ENCODE data around the gene LRFN4.

Gene LRFN4

DNA sequence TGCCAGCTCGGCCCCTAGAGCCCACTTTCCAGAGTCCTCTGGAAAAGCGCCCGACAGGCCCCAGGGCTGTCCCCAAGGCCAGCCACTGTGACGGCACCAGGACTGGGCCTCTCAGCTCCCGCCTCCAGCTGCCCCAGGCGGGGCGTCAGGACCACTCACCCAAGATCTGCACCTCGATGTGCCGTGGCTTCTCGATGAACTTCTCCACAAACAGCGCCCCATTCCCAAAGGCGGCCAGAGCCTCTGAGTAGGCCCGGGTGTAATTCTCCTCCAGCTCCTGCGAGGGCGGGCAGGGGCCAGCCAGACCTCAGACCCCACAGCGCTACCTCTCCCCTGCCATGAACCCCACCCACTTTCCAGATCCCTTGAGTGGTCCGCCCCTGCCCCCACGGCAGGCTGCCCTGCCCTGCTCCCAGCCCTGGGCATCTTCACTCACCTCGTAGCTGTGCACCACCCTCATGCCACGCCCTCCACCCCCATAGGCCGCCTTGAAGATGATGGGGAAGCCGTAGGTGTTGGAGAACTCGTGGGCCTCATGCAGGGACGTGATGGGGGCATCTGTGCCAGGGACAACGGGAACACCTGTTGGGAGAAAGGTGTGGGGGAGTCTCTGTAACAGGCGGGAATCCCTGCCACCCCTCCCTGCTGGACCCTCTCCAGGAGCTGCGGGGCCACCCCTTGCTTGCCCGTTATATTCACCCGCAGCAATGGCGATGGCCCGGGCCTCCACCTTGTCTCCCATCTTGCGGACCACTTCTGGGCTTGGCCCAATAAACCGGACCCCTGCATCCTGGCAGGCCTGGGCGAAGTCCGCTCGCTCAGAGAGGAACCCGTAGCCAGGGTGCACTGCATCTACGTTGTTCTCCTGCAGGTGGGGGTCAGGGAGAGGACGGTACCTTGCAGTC lies 14.0 kb downstream of the LRFN4 start:
- no peak for DNase-seq (ENCODE audit: low spot score)

DNA sequence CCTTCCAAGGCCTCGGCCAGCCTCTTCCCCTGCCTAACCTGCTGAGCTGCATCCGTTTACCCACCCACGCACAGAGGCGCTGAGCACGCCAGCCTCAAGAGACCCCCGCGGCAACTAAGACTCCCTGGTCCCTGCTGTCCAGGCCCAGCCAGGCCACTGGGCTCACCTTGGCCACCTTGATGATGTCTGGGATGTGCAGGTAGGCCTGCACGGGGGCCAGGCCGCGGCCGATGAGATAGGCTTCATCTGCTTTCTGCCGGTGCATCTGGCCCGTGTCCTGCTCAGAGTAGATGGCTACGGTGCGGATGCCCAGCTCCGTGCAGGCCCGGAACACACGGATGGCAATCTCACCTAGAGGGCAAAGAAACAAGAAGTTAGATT lies 14.6 kb downstream of the LRFN4 start:
- DNase-seq (ENCODE audit: low spot score), result no peak

DNA sequence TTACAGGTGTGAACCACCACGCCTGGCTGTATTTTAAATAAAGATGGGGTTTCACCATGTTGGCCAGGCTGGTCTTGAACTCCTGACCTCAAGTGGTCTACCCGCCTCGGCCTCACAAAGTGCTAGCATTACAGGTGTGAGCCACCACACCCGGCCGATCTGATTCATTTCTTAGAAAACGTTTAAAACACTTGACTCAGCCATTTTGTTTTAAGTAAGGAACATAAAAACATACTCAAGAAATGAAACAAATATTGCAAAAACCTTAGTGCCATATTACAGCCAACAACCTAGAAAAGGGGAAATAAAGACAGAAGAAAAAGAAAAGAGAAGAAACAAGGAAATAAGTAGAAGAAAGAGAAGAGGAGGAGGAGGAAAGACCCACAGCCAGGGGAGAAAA lies 17.4 kb downstream of the LRFN4 start:
- DNase-seq (ENCODE audit: low spot score), result no peak

DNA sequence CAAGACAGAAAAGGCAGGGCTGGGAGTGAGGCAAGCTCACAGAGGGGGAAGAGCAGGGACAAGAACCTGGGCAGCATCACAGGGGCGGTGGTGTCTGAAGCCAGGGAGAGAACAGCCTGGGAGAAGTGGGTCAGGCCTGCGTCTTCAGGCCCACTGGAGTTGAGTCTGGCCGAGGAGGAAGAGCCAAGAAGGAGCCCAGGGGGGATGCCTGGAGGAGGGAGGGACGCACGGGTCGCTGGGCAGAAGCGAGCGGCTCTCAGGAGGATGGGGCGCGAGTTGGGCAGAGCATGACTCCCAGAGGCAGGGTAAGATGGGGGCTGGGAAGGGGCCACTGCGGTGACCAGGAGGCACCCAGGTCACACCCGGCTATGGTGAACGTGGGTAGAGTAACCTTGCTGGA lies 18.5 kb downstream of the LRFN4 start:
- DNase-seq (ENCODE audit: low spot score), result no peak

DNA sequence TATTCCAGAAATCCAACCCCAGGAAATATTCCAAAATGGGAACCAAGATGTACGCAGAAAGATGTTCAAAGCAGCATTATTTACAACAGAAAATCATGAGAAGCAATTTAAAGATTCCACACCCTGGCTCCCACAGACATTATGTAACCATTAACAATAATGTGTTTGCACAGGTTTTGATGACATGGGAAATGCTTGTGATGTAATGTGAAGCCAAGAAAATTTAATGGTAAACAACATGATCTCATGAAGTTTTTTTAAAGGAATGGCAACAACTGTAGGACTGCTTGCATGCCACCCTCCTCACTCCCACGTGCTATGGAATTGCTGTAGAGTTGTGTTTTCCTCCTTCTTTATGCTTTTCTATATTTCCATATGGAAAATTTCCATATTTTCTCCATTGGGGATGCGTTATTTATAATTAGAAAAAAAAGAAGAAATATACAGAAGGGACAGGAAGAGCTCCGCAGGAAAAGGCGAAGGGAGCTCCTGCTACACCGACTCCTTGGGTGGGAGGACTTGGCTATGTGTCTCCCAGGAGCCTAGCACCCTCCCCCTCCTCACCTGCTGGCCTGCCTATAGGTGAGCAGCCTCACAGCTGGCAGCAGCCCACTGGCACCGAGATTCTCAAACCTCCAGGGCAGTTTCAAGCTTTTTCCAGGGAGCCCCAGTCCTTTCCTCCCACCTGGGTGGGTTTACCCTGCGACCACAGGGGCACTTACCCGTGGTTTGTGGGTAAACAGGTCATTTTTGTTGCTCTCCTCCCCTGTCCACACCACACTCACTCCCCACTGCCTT lies 20.9 kb downstream of the LRFN4 start:
- no peak for DNase-seq (ENCODE audit: low spot score)

DNA sequence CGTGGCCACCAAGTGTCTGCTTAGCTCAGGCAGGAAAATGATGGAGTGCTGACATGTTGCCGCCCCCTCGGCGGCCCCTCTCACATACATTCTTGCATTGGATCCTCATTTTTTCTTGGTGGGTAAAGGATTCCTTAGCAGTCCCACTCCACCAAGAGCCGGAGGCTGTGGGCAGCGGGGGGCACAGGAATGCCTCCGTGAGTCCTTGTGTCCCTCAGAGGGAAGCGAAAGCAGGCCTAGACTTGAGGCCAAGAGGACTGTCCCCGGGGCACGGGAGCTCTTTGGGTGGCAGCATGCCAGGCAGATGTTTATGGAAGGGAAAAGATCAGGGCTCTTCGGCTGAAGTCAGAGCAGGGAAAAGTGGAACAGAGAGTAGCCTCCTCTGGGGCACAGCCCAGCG lies 21.6 kb downstream of the LRFN4 start:
- no peak for DNase-seq (ENCODE audit: low spot score)

DNA sequence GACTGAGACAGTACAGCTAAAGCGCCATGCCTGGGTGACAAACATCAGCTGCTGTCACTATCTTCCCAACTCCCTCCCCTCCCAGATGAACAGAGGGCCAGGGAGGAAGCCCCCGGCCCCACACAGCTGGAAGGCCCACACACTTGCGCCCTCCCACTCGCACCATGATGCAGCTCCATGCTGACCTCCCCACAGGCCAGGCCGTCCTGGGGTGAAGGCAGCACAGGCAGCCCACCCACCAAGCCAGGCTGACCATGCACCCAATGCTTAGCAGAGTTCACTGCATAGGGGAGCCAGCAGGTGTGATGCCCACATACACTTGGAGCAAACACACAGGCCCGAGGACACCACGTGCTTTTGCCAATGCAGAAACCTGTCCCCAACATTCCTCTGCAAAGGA lies 22.1 kb downstream of the LRFN4 start:
- no peak for DNase-seq (ENCODE audit: low spot score)

DNA sequence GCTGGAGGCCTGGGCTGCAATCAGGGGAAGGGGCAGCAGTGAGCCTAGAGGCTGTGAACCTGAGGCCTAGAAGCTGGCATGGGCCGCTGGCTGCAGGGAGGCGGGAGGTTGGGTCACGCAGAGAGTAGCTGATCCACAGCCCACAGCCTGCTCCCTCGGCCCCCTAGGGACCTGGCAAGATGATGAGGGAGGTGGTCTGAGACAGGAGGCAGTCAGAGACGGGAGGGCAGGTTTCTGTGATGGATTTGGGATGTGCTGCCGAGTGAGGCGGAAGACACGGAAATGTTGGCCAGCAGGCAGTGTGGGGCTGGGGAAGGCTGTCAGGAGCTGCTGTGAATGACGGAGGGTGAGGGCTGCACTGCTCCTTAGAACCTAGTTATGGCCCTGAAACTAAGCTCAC lies 22.7 kb downstream of the LRFN4 start:
- DNase-seq (ENCODE audit: low spot score), result no peak

DNA sequence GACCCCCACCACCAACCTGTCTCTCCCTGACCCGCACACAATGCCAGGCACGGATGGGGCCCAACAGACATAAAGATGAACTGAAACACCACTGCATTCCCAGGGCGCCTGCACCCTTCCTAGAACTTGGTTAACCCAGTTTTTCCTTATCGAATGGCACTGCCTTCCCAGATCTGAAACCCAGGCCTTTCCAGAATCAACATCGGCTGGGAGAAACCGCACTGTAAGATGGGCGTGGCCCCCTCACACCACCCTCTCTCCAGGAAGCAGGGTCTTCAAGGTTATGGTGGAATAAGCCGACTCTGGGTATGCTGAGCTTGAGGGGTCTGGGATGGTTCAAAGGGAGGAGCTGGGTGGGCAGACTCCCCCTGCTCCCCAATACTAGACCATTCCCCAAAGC lies 23.1 kb downstream of the LRFN4 start:
- DNase-seq (ENCODE audit: low spot score), result no peak

DNA sequence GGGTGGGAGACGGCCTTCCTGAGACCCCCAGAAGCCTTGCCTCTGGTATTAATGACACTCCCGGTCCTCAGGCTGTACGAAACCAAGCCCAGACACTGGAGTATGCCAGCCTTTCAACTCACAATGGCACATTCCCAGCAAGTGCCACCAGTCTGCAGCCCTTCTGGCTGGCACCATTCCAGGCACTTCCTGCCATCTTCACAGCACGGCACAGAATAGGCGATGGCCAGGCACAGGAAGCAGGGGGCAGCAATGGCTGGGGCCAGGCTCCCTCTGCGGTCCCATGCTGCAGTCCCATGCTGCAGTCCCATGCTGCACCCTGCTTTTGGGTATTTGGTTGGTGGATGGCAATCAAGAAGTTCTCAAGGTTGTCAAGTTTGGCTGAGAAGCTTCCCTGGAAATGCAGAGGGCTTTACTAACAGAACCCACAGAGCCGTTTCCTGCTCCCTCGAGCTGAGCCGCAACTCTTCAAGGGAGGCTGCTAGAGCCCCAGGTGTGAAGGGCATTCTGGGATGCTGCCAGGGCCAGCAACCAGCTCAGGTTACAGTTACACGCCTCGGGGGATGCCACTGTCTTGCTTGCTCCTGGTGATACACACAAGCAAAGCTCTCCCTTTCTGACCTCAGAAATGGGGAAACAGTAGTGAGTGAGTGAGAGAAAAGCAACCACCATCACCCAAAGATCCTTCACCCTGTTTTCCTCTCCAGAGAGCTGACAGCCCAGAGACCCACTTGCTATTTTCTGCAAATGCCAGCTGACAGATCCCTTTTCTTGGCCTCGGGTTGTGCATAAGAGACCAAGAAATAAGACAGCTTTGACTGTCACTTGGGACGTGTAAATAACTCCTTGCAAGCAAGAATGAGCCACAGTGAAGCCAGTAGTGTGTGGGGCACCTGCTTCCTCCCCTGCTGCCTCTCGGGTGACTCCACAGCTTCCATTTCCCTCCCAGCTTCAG lies 23.9 kb downstream of the LRFN4 start:
- DNase-seq (ENCODE audit: low spot score), result no peak

DNA sequence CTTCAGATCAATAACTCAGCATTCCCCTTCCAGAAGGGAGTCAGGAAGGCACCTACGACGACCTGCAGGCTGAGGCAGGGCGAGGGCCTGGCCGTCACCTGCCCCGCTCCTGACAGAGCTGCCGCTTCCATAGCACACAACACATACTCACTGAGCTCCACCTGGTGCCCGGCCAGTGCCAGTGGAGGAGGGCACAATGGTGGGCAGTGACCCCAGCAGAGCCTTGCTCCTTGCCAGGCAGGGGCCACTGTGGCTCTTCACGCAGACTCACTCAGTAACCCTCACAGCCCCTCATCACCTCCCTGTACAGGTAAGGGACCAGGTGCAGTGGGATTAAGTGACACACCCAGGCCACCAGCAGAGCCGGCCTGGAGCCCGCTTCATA lies 24.6 kb downstream of the LRFN4 start:
- DNase-seq (ENCODE audit: low spot score), result no peak

DNA sequence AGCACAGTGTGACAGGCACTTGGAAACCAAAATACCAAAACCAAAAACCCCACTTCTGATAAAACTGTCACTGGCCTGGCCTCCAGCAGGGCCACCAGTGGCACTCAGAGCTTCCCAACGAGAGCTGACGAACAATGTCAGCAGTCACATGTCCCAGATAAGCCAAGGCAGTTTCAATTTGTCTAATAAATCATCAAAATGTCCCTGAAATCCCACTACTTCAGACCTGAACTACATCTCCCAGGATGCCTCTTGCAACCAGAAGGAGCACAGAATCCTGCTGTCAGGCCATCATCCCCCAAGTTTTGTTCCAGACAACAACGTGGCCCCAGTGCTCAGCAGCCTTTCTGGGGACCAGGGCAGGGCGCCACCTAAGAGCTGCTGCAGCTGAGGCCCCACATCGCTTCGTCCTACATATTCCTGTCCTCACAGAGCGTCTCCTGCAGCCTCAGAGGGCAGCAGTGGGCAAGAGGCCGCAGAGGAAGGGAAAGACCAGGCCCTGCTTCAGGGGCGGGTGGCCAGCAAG lies 25.1 kb downstream of the LRFN4 start:
- no peak for DNase-seq (ENCODE audit: low spot score)

DNA sequence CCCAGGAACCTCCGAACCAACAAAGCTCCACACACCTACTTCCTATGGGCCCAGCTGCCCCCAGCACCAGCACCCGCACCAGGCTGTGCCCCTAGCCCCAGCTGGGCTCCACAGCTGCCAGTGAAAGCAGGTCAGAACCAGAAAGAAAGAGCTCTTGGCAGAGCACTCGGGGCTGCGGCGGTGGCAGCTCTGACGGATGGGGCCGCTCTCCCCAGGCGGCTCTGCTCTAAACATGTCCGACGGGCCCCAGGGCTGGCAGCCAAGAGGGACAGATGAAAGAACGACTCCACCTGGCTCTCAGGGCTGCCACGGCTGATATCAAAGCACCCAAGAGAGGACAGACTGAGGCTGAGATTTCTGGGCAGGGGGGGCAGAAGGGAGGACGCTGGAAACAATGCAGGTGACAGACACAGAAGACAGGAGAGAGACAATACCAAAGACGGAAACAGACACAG lies 25.7 kb downstream of the LRFN4 start:
- no peak for DNase-seq (ENCODE audit: low spot score)

DNA sequence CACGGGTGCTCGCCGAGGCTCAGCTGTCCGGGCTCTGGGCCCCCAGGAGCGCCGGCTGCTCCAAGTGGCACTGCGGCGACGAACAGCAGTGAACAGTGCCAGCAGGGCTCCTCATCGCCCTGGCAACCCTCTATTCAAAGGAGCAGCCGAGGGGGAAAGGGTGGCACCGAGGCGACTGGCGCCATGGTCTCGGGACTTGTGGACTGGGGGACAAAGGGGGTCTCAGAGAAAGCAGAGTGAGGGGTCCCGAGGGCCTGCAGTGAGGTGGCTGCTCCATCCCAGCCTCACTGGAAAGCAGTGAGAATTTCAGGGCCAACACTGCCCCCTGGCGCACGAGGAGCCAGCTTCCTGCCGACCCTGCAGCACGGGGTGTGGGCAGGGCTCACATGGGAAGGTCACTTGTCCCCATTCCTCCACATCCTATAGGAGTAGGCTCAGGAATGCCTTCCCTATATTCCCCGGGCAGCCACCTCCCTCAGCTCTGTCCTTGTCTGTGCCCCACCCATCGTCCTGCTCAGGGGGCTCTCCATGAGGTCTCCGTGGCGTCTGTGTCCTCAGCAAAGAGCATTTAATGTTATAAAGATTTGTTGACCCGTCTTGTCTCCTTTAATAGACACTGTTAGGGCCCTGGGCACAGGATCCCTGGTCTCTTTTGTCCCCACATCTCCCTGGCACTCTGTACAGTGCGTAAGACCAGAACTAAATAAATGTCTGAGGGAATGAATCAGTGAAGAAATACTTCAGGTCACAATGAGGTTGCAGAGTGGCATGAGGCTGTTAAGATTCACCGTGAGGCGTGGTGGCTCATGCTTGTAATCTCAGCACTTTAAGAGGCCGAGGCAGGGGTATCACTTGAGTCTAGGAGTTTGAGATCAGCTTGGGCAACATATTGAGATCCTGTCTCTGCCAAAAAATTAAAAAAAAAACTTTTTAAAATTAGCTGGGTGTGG lies 26.4 kb downstream of the LRFN4 start:
- peak; percentile 51 for DNase-seq (ENCODE audit: low spot score)

DNA sequence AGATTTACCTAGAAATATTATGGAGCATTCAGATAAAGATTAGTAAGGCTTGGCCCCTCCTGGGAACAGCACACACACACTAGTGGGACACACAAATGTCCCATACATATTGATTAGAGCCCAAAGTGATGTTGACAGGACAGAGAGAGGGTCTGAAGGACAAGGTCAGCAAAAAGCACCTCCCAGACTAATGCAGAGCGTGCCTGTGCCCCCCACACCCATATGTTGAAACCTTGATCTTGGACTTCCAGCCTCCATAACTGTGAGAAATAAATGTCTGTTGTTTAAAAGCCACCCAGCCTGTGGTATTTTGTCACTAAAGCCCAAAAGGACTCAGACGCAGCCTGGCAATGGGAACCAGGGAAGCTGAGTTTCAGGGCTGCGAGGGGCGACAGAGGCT lies 27.6 kb downstream of the LRFN4 start:
- no peak for DNase-seq (ENCODE audit: low spot score)

DNA sequence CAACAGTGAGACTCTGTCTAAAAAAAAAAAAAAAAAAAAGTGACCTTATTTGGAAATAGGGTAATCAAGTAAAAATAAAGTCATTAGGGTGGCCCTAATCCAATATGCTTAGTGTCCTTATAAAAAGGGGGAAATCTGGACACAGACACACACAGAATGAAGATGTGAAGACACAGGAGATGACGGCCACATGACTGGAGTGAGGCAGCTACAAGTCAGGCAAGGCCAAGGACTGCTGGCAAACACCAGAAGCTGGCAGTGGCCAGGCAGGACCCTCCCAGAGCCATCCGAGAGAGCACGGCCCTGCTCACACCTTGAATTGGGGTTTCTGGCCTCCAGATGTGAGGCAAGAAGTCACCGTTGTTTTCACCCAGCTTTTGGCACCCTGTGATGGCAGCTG lies 28.6 kb downstream of the LRFN4 start:
- no peak for DNase-seq (ENCODE audit: low spot score)

DNA sequence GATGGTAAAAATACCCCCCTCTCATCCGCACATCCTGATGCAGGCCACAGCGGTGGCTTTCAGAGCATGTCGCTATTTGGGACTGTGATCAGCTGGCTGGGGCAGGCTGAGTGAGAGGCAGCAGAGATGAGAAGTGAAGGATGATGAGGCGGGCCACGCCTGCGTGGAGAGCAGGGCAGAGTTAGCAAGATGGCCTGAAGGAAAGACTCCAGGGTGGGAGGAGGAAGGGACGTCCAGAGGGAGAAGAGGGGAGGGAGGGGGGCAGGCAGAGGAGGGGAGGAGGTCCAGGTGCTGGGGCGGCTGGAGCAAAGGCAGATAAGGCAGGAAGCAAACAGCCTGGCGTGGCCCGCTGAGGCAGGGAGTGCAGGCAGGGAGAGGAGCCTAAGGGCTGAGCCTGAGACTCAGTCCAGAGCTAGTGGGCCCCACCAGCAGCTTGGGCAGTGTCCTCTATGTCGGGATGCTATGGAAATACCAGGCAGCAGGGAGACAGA lies 29.1 kb downstream of the LRFN4 start:
- DNase-seq (ENCODE audit: low spot score), result no peak

DNA sequence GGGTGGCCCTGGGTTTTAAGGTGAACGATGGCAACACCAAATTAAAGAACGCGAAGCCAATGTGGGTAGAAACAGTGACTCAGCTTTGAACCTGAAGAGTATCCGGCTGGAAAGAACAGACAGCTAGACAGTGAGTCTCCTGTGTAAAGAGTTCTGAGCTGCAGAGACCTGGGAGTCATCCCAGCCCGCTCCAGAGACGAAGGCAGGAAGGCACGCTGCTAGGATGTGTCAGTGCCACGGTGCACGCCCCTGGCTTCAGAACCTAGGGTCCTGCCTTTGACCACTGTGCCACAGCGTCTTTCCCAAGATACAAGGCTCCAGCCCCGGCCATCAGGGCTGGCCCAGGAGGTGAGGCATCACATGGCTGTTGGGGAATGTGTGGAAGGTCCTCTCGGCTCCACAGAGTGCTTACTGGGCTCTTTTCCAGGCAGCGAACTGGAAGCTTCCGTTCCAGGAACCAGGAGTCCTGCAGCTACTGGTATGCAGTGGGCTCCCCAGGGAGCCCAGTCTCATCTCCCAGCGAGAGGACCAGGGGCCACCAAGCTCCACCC lies 29.9 kb downstream of the LRFN4 start:
- DNase-seq (ENCODE audit: low spot score), result no peak

DNA sequence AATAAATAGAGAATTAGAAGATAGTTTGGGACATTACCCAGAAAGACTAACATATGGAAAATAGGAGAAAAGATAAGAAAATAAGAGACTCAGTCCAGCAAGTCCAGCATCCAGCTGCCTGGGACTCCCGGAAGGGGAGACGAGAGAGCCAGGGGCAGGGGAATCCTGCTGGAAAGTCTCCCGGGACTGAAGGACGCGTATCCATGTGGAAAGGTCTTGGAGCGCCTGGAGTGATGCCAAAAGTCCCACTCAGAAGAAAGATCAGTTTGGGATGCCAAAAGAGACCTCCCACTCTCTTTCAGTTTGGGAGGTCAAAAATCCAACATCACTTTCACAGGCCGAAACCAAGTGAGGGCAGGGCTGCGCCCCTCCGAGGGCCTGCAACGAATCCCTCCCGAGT lies 30.7 kb downstream of the LRFN4 start:
- no peak for DNase-seq (ENCODE audit: low spot score)

DNA sequence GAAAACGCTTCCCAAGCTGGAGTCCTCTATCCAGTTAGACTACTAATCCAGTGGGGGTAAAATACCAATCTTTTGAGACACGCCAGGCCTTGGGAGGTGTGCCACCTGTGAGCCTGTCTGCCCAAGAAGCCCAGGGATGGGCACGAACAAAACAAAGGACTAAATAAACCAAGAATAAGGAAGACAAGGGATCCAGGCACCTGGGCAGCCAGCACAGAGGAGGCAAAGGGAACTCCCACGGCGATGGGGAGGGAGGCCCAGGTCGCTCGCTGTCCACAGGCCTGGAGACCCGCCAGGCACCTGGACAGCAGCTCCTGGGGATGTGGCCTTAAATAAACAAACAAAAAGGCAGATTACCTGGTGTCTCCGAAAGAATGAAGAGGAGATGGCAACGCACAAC lies 31.4 kb downstream of the LRFN4 start:
- DNase-seq (ENCODE audit: low spot score), result no peak

Data from activated CD4-positive, alpha-beta T cell treated with anti-CD3 and anti-CD28 coated beads, Interleukin-2, Interleukin-4, amounts not matched to agents 100 ng/mL and 50 ng/mL, durations not matched to agents 16 hours and 8 hours (primary cell).